ENCODE data around the gene CUL3. TPM values are rescaled to one million over a fixed set of nuclear protein-coding genes. Genes with fewer than 3 reads are reported as not detected.

CUL3 gene
- total RNA-seq, 1 donor from 2014 or later = 95.5 TPM

DNA sequence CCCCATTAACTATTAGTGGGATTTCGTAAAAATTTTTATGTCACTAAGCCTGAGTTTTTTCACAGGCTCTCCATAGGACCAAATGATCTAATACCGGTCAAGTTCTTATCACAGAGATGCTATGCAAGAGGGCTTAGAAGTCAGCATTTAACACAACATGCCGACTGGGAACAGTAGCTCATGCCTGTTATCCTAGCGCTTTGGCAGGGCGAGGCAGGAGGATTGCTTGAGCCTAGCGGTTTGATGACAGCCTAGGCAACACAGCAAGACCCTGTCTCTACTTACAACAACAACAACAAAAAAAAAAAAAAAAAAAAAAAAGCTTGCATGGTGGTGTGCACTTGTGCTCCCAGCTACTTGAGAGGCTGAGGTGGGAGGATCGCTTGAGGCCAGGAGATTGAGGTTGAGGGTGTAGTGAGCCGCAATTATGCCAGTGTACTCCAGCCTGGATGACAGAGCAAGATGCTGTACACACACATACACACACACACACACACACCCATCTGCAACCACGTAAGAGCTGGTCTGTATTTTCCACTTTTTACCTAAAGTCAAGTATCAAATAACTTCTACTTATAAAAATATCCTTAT, 115.7 kb downstream of the CUL3 start:
- Mint-ChIP-seq H3K36me3 (ENCODE audit: low read depth, unreplicated experiment) (no peaks in the 10 kb centered on the region), H3K4me1 (ENCODE audit: low read depth, unreplicated experiment) (no peaks in the 10 kb centered on the region), H3K4me3 (ENCODE audit: unreplicated experiment) (no peak overlapping the region), H3K27me3 (ENCODE audit: low read depth, unreplicated experiment) (no peaks in the 10 kb centered on the region), H3K27ac (ENCODE audit: unreplicated experiment) (no peak overlapping the region), H3K9me3 (ENCODE audit: unreplicated experiment) (no peaks in the 10 kb centered on the region)
- H3K4me3 ChIP-seq (ENCODE audit: insufficient read depth, low read depth, low read length) = no peak overlapping the region
- no peaks in the 10 kb centered on the region for H3K79me2 ChIP-seq (ENCODE audit: insufficient read depth, low read length)
- H3K27ac ChIP-seq (ENCODE audit: low read depth, low read length) = no peak overlapping the region
- no peaks in the 10 kb centered on the region for H4K20me1 ChIP-seq (ENCODE audit: insufficient read depth, low read length)
- H3K9ac ChIP-seq (ENCODE audit: low read length) = no peak overlapping the region
- no peaks in the 10 kb centered on the region for H3K27me3 ChIP-seq (ENCODE audit: insufficient read depth, low read length)
- no peaks in the 10 kb centered on the region for H3K4me1 ChIP-seq (ENCODE audit: insufficient read depth, low read length)
- H3K4me2 ChIP-seq (ENCODE audit: low read length) = no peak overlapping the region
- no peak for FAIRE-seq
- peaks cover 16% of the 10 kb centered on the region for H3K36me3 ChIP-seq (ENCODE audit: insufficient read depth, low read length)
- no peak overlapping the region for H2AFZ ChIP-seq (ENCODE audit: low read depth, low read length)
- no peaks in the 10 kb centered on the region for H3K9me3 ChIP-seq (ENCODE audit: insufficient read depth, low read depth, low read length)
- no peak for TF ChIP-seq EZH2 (IDR thresholded peaks at IDR 0.05; ENCODE audit: insufficient read depth, low read length)
- TF ChIP-seq, protein P1, sequence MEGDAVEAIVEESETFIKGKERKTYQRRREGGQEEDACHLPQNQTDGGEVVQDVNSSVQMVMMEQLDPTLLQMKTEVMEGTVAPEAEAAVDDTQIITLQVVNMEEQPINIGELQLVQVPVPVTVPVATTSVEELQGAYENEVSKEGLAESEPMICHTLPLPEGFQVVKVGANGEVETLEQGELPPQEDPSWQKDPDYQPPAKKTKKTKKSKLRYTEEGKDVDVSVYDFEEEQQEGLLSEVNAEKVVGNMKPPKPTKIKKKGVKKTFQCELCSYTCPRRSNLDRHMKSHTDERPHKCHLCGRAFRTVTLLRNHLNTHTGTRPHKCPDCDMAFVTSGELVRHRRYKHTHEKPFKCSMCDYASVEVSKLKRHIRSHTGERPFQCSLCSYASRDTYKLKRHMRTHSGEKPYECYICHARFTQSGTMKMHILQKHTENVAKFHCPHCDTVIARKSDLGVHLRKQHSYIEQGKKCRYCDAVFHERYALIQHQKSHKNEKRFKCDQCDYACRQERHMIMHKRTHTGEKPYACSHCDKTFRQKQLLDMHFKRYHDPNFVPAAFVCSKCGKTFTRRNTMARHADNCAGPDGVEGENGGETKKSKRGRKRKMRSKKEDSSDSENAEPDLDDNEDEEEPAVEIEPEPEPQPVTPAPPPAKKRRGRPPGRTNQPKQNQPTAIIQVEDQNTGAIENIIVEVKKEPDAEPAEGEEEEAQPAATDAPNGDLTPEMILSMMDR (IDR thresholded peaks at IDR 0.05; ENCODE audit: insufficient read depth, low read depth, low read length) = no peak
- DNase-seq (ENCODE audit: low read depth) = no peak

DNA sequence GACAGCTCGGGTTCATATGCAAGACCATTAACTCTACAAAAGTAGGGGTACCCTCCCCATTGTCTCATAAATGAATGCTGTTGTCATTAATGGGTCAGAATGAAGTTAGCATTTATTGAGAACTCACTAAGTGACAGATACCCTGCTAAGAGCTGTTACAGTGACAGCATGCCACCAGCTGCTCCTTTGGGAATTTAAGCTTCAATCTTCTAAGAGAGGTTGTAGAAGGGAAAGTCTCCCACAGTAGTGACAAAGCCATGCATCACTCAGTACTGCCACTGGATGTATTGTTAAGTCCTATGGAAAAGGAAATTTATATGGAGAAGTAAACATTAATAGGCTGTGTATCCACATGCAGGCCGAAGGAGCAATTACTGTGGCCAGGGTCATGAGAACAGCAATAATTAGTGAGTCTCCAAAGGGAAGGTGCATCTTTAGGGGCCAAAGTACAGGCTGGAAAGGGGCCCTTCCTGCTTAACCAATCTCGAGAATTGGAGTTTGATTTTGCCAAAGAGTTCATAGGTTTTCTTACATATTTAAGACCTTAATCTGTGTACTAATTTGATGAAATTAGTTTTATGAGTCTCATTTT, 118.8 kb downstream of the CUL3 start:
- no peaks in the 10 kb centered on the region for H4K20me1 ChIP-seq (ENCODE audit: insufficient read depth, low read length)
- no peak overlapping the region for H3K4me3 ChIP-seq (ENCODE audit: insufficient read depth, low read depth, low read length)
- no peaks in the 10 kb centered on the region for H3K79me2 ChIP-seq (ENCODE audit: insufficient read depth, low read length)
- no peak overlapping the region for H3K9ac ChIP-seq (ENCODE audit: low read length)
- no peaks in the 10 kb centered on the region for H3K27me3 ChIP-seq (ENCODE audit: insufficient read depth, low read length)
- no peak overlapping the region for H3K27ac ChIP-seq (ENCODE audit: low read depth, low read length)
- Mint-ChIP-seq H3K4me3 (ENCODE audit: unreplicated experiment) (no peak overlapping the region), H3K36me3 (ENCODE audit: low read depth, unreplicated experiment) (no peaks in the 10 kb centered on the region), H3K27ac (ENCODE audit: unreplicated experiment) (no peak overlapping the region), H3K4me1 (ENCODE audit: low read depth, unreplicated experiment) (no peaks in the 10 kb centered on the region), H3K27me3 (ENCODE audit: low read depth, unreplicated experiment) (no peaks in the 10 kb centered on the region), H3K9me3 (ENCODE audit: unreplicated experiment) (peaks cover 2% of the 10 kb centered on the region)
- no peak overlapping the region for H2AFZ ChIP-seq (ENCODE audit: low read depth, low read length)
- FAIRE-seq (no peak), DNase-seq (ENCODE audit: low read depth) (no peak)
- no peak overlapping the region for H3K4me2 ChIP-seq (ENCODE audit: low read length)
- no peaks in the 10 kb centered on the region for H3K4me1 ChIP-seq (ENCODE audit: insufficient read depth, low read length)
- H3K9me3 ChIP-seq (ENCODE audit: insufficient read depth, low read depth, low read length) = no peaks in the 10 kb centered on the region
- TF ChIP-seq, protein P1 (IDR thresholded peaks at IDR 0.05; ENCODE audit: insufficient read depth, low read depth, low read length) = no peak
- TF ChIP-seq EZH2 (IDR thresholded peaks at IDR 0.05; ENCODE audit: insufficient read depth, low read length) = no peak
- H3K36me3 ChIP-seq (ENCODE audit: insufficient read depth, low read length) = no peaks in the 10 kb centered on the region

DNA sequence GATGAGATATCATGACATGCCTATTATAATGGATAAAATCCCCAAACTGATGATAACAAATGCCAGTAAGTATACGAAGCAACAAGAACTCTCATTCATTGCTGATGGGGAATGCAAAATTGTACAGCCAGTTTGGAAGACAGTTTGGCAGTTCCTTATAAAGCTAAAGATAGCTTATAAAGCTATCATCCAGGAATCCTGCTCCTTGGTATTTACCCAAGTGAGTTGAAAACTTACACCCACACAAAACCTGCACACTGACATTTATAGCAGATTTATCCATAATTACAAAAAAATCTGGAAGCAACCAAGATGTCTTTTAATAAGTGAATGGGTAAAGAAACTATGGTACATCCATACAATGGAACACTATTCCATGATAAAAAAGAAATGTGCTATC, 123.8 kb downstream of the CUL3 start:
- no peaks in the 10 kb centered on the region for H3K27me3 Mint-ChIP-seq (ENCODE audit: low read depth, unreplicated experiment)
- H3K27ac Mint-ChIP-seq (ENCODE audit: unreplicated experiment) = no peak overlapping the region
- DNase-seq (ENCODE audit: low read depth) = no peak
- H3K4me3 Mint-ChIP-seq (ENCODE audit: unreplicated experiment) = no peak overlapping the region
- no peak overlapping the region for H3K27ac ChIP-seq (ENCODE audit: low read depth, low read length)
- peak; percentile 13 for FAIRE-seq
- TF ChIP-seq EZH2 (IDR thresholded peaks at IDR 0.05; ENCODE audit: insufficient read depth, low read length) = no peak
- TF ChIP-seq, protein P1 (IDR thresholded peaks at IDR 0.05; ENCODE audit: insufficient read depth, low read depth, low read length) = no peak
- no peak overlapping the region for H3K4me3 ChIP-seq (ENCODE audit: insufficient read depth, low read depth, low read length)
- no peaks in the 10 kb centered on the region for H3K79me2 ChIP-seq (ENCODE audit: insufficient read depth, low read length)
- no peaks in the 10 kb centered on the region for H4K20me1 ChIP-seq (ENCODE audit: insufficient read depth, low read length)
- no peaks in the 10 kb centered on the region for H3K36me3 Mint-ChIP-seq (ENCODE audit: low read depth, unreplicated experiment)
- H3K4me2 ChIP-seq (ENCODE audit: low read length) = no peak overlapping the region
- no peaks in the 10 kb centered on the region for H3K9me3 ChIP-seq (ENCODE audit: insufficient read depth, low read depth, low read length)
- no peak overlapping the region for H2AFZ ChIP-seq (ENCODE audit: low read depth, low read length)
- H3K36me3 ChIP-seq (ENCODE audit: insufficient read depth, low read length) = no peaks in the 10 kb centered on the region
- H3K9me3 Mint-ChIP-seq (ENCODE audit: unreplicated experiment) = peaks cover 7% of the 10 kb centered on the region
- no peaks in the 10 kb centered on the region for H3K27me3 ChIP-seq (ENCODE audit: insufficient read depth, low read length)
- H3K9ac ChIP-seq (ENCODE audit: low read length) = no peak overlapping the region
- no peaks in the 10 kb centered on the region for H3K4me1 Mint-ChIP-seq (ENCODE audit: low read depth, unreplicated experiment)
- no peaks in the 10 kb centered on the region for H3K4me1 ChIP-seq (ENCODE audit: insufficient read depth, low read length)

Measured in astrocyte (in vitro differentiated cells and primary cell).